Measurements from ENCODE around the gene VTI1B. TPM values are rescaled to one million over a fixed set of nuclear protein-coding genes. Genes with fewer than 3 reads are reported as not detected.

Gene VTI1B
- total and polyA plus RNA-seq, 2 experiments from 2014 or later, result 44.7 to 96.1 TPM

DNA sequence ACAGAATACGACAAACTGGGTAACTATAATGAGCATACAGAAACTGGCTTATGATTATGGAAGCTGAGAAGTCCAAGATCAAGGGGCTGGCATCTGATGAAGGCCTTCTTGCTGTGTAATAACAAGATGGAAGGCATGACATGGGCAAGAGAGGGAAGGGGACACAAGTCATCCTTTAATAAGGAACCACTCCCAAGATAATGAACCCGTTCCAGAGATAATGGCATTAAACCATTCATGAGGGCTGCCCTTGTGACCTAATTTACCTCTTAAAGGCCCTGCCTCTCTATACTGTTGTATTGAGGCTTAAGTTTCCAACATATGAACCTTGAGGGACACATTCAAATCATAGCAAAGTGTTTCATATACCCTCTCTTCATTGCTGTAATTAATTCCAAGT lies 4.6 kb upstream of the VTI1B start:
- peaks cover 3% of the 10 kb centered on the region; the same call in 2 of the 3 replicates for H3K4me1 Mint-ChIP-seq
- peaks cover 54% of the 10 kb centered on the region for H3K36me3 ChIP-seq (ENCODE audit: insufficient read depth)
- no peaks in the 10 kb centered on the region for H3K9me2 ChIP-seq (ENCODE audit: insufficient read depth)
- H3K9me3 Mint-ChIP-seq, result no peaks in the 10 kb centered on the region
- H3K4me3 ChIP-seq, result no peak overlapping the region
- TF ChIP-seq POLR2AphosphoS5 (IDR thresholded peaks at IDR 0.05; ENCODE audit: low read depth) (no peak), ZNF462 (CRISPR knock-in tag; IDR thresholded peaks at IDR 0.05) (no peak), JUNB (IDR thresholded peaks at IDR 0.05; ENCODE audit: unreplicated experiment) (no peak), ZNF114 (CRISPR knock-in tag; IDR thresholded peaks at IDR 0.05) (no peak), EZH2 (IDR thresholded peaks at IDR 0.05; ENCODE audit: low read depth, unreplicated experiment) (no peak), ZNF331 (CRISPR knock-in tag; IDR thresholded peaks at IDR 0.05; ENCODE audit: low read depth) (no peak), NANOG (IDR thresholded peaks at IDR 0.05; ENCODE audit: borderline replicate concordance) (no peak), CREB1 (CRISPR knock-in tag; IDR thresholded peaks at IDR 0.05; ENCODE audit: low read depth) (no peak), CTCF (conservative IDR thresholded peaks at IDR 0.05; ENCODE audit: low read depth in 2 of 2) (no peak), EZH2phosphoT487 (IDR thresholded peaks at IDR 0.05; ENCODE audit: unreplicated experiment) (no peak), STAT1 (IDR thresholded peaks at IDR 0.05; ENCODE audit: unreplicated experiment) (no peak)
- TF ChIP-seq, protein P1, sequence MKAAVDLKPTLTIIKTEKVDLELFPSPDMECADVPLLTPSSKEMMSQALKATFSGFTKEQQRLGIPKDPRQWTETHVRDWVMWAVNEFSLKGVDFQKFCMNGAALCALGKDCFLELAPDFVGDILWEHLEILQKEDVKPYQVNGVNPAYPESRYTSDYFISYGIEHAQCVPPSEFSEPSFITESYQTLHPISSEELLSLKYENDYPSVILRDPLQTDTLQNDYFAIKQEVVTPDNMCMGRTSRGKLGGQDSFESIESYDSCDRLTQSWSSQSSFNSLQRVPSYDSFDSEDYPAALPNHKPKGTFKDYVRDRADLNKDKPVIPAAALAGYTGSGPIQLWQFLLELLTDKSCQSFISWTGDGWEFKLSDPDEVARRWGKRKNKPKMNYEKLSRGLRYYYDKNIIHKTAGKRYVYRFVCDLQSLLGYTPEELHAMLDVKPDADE (IDR thresholded peaks at IDR 0.05), result no peak
- TF ChIP-seq, protein P2, sequence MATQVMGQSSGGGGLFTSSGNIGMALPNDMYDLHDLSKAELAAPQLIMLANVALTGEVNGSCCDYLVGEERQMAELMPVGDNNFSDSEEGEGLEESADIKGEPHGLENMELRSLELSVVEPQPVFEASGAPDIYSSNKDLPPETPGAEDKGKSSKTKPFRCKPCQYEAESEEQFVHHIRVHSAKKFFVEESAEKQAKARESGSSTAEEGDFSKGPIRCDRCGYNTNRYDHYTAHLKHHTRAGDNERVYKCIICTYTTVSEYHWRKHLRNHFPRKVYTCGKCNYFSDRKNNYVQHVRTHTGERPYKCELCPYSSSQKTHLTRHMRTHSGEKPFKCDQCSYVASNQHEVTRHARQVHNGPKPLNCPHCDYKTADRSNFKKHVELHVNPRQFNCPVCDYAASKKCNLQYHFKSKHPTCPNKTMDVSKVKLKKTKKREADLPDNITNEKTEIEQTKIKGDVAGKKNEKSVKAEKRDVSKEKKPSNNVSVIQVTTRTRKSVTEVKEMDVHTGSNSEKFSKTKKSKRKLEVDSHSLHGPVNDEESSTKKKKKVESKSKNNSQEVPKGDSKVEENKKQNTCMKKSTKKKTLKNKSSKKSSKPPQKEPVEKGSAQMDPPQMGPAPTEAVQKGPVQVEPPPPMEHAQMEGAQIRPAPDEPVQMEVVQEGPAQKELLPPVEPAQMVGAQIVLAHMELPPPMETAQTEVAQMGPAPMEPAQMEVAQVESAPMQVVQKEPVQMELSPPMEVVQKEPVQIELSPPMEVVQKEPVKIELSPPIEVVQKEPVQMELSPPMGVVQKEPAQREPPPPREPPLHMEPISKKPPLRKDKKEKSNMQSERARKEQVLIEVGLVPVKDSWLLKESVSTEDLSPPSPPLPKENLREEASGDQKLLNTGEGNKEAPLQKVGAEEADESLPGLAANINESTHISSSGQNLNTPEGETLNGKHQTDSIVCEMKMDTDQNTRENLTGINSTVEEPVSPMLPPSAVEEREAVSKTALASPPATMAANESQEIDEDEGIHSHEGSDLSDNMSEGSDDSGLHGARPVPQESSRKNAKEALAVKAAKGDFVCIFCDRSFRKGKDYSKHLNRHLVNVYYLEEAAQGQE (IDR thresholded peaks at IDR 0.05; ENCODE audit: unreplicated experiment), result no peak
- H3K4me1 ChIP-seq (ENCODE audit: insufficient read depth), result peaks cover 5% of the 10 kb centered on the region; the same call in 1 of the 2 replicates
- no peak overlapping the region for H3K27ac ChIP-seq (ENCODE audit: low read depth)
- peaks cover 7% of the 10 kb centered on the region for H3K27me3 Mint-ChIP-seq (ENCODE audit: insufficient read depth, low read depth, poor library complexity)
- peaks cover 49% of the 10 kb centered on the region for H3K79me2 ChIP-seq (replicated peaks; ENCODE audit: insufficient read depth)
- peaks cover 58% of the 10 kb centered on the region for H3K36me3 Mint-ChIP-seq (ENCODE audit: low read depth)
- DNase-seq (ENCODE audit: low spot score) (no peak), ATAC-seq (no peak)
- H4K20me1 ChIP-seq (replicated peaks; ENCODE audit: insufficient read depth), result peaks cover 47% of the 10 kb centered on the region
- H3K27ac Mint-ChIP-seq, result no peak overlapping the region
- H3K4me3 Mint-ChIP-seq, result no peak overlapping the region
- no peaks in the 10 kb centered on the region for H3K27me3 ChIP-seq (ENCODE audit: insufficient read depth)
- no peak overlapping the region for H2AFZ ChIP-seq
- H3F3A ChIP-seq (replicated peaks; ENCODE audit: low read depth), result peaks cover 17% of the 10 kb centered on the region
- no peak overlapping the region for H3K4me2 ChIP-seq
